ENCODE results near the gene PSEN1.
A peak's percentile ranks its signal among the peaks of the same experiment; 100 is the strongest.
"Not testable (repeated sequence)": the region's sequence is repeated elsewhere in the genome, so short reads cannot be mapped to it uniquely, and the experiment has no call there.

PSEN1 gene

GRCh38 chr14:73166399-73166798 is 30.1 kb downstream of the PSEN1 start:
- DNase-seq (ENCODE audit: low read depth, low spot score), result no peak

GRCh38 chr14:73167727-73168126 is 31.4 kb downstream of the PSEN1 start:
- no peak for DNase-seq (ENCODE audit: low read depth, low spot score)

GRCh38 chr14:73168274-73168673 is 32.0 kb downstream of the PSEN1 start:
- DNase-seq (ENCODE audit: low read depth, low spot score), result no peak

- DNase-seq (ENCODE audit: low read depth, low spot score), result no peak
Observed at GRCh38 chr14:73168691-73169090, 32.4 kb downstream of the PSEN1 start.

- DNase-seq (ENCODE audit: low read depth, low spot score), result not testable (repeated sequence)
Observed at GRCh38 chr14:73169855-73170254, 33.5 kb downstream of the PSEN1 start.

GRCh38 chr14:73170686-73171085 is 34.4 kb downstream of the PSEN1 start:
- no peak for DNase-seq (ENCODE audit: low read depth, low spot score)

- DNase-seq (ENCODE audit: low read depth, low spot score), result no peak
Observed at GRCh38 chr14:73172500-73172899, 36.2 kb downstream of the PSEN1 start.

GRCh38 chr14:73173092-73173735 is 36.9 kb downstream of the PSEN1 start:
- peak; percentile 43 for DNase-seq (ENCODE audit: low read depth, low spot score)

GRCh38 chr14:73176685-73177084 is 40.4 kb downstream of the PSEN1 start:
- DNase-seq (ENCODE audit: low read depth, low spot score), result no peak

- DNase-seq (ENCODE audit: low read depth, low spot score), result no peak
Observed at GRCh38 chr14:73180385-73180805, 44.1 kb downstream of the PSEN1 start.

- not testable (repeated sequence) for DNase-seq (ENCODE audit: low read depth, low spot score)
Observed at GRCh38 chr14:73180969-73181368, 44.7 kb downstream of the PSEN1 start.

GRCh38 chr14:73188501-73188911 is 52.2 kb downstream of the PSEN1 start:
- no peak for DNase-seq (ENCODE audit: low read depth, low spot score)

GRCh38 chr14:73189651-73190050 is 53.3 kb downstream of the PSEN1 start:
- no peak for DNase-seq (ENCODE audit: low read depth, low spot score)

- DNase-seq (ENCODE audit: low read depth, low spot score), result no peak
Observed at GRCh38 chr14:73191441-73191840, 55.1 kb downstream of the PSEN1 start.

GRCh38 chr14:73194306-73194705 is 58.0 kb downstream of the PSEN1 start:
- DNase-seq (ENCODE audit: low read depth, low spot score), result not testable (repeated sequence)

GRCh38 chr14:73198253-73198652 is 61.9 kb downstream of the PSEN1 start:
- DNase-seq (ENCODE audit: low read depth, low spot score), result no peak

GRCh38 chr14:73203527-73203926 is 67.2 kb downstream of the PSEN1 start:
- DNase-seq (ENCODE audit: low read depth, low spot score), result no peak

- no peak for DNase-seq (ENCODE audit: low read depth, low spot score)
Observed at GRCh38 chr14:73207615-73208014, 71.3 kb downstream of the PSEN1 start.

- DNase-seq (ENCODE audit: low read depth, low spot score), result no peak
Observed at GRCh38 chr14:73208390-73208789, 72.1 kb downstream of the PSEN1 start.

- no peak for DNase-seq (ENCODE audit: low read depth, low spot score)
Observed at GRCh38 chr14:73208846-73209245, 72.5 kb downstream of the PSEN1 start.

GRCh38 chr14:73209953-73210352 is 73.6 kb downstream of the PSEN1 start:
- DNase-seq (ENCODE audit: low read depth, low spot score), result no peak

GRCh38 chr14:73211251-73212040 is 75.1 kb downstream of the PSEN1 start:
- DNase-seq (ENCODE audit: low read depth, low spot score), result no peak

- DNase-seq (ENCODE audit: low read depth, low spot score), result no peak
Observed at GRCh38 chr14:73216030-73216429, 79.7 kb downstream of the PSEN1 start.

Measured in smooth muscle cell of the brain vasculature (primary cell).